K562 (cell line): Measurements from ENCODE around the gene HSPA1L. TPM values are rescaled to one million over a fixed set of nuclear protein-coding genes. Genes with fewer than 3 reads are reported as not detected.

Experiments used
- ARHGAP35 ChIP-seq: fragments of 450-650 bp; IDR thresholded peaks from 2 replicates; pipeline ENCODE4 v1.6.1; 2018; ENCODE audit not compliant: partially characterized antibody
- BCOR ChIP-seq: fragments of 450-650 bp; IDR thresholded peaks from 2 replicates; pipeline ENCODE4 v1.6.1; 2016
- ERF ChIP-seq: fragments of 450-650 bp; formaldehyde crosslinking; IDR thresholded peaks from 2 replicates; pipeline ENCODE4 v1.4.0; 2020; ENCODE audit warnings: mild to moderate bottlenecking, mixed read lengths
- GATAD2B ChIP-seq: fragments of 450-650 bp; IDR thresholded peaks from 2 replicates; pipeline ENCODE4 v1.6.1; 2017; ENCODE audit warnings: mild to moderate bottlenecking, borderline replicate concordance
- KDM2B ChIP-seq: fragments of 250-450 bp; sonication (Bioruptor Pico); IDR thresholded peaks from 2 replicates; pipeline ENCODE4 v1.8.0; 2021; ENCODE audit warnings: mild to moderate bottlenecking, moderate library complexity
- MBD2 ChIP-seq: sonication (generic); IDR thresholded peaks from 2 replicates; pipeline ENCODE4 v1.6.1; 2016; ENCODE audit warnings: low read depth, borderline replicate concordance
- MTA3 ChIP-seq: fragments of 450-650 bp; formaldehyde crosslinking; IDR thresholded peaks from 2 replicates; pipeline ENCODE4 v1.6.1; 2017; ENCODE audit warnings: mild to moderate bottlenecking, borderline replicate concordance
- PML ChIP-seq: IDR thresholded peaks from 2 replicates; pipeline ENCODE4 v1.6.1; 2012; ENCODE audit warnings: low read length, inconsistent platforms
- POLR2AphosphoS2 ChIP-seq: IDR thresholded peaks from 2 replicates; pipeline ENCODE4 v1.6.1; 2012; ENCODE audit warnings: low read length, improper control_type of control experiment
- RFX1 ChIP-seq: fragments of 450-650 bp; IDR thresholded peaks from 2 replicates; pipeline ENCODE4 v1.6.1; 2016; ENCODE audit warnings: mild to moderate bottlenecking, moderate library complexity
- RFX5 ChIP-seq: IDR thresholded peaks from 2 replicates; pipeline ENCODE4 v1.6.1; 2011; ENCODE audit warnings: low read depth, mild to moderate bottlenecking, improper control_type of control experiment, low read length
- RREB1 ChIP-seq: fragments of 250-450 bp; sonication (Bioruptor Pico); IDR thresholded peaks from 2 replicates; pipeline ENCODE4 v1.4.0; 2020
- SRSF3 ChIP-seq: fragments of 200-400 bp; formaldehyde crosslinking; IDR thresholded peaks from 2 replicates; pipeline ENCODE4 v1.6.1; 2016; ENCODE audit warnings: mild to moderate bottlenecking, low read length, moderate library complexity; ENCODE audit not compliant: insufficient read depth
- TAF7 ChIP-seq: fragments of 450-650 bp; IDR thresholded peaks from 2 replicates; pipeline ENCODE4 v1.6.1; 2016; ENCODE audit warnings: missing genetic modification characterization, missing compliant biosample characterization
- ZFP91 ChIP-seq: sonication (generic); formaldehyde crosslinking; IDR thresholded peaks from 2 replicates; pipeline ENCODE4 v1.8.0; 2022; ENCODE audit warnings: mild to moderate bottlenecking, missing genetic modification reagents
- ZNF121 ChIP-seq: sonication (generic); formaldehyde crosslinking; conservative IDR thresholded peaks from 2 replicates; pipeline ENCODE4 v1.8.0; 2022; ENCODE audit warnings: missing genetic modification reagents
- ZNF174 ChIP-seq: fragments of 250-450 bp; sonication (Bioruptor Pico); IDR thresholded peaks from 2 replicates; pipeline ENCODE4 v1.4.0; 2020; ENCODE audit warnings: mild to moderate bottlenecking
- ZNF184 ChIP-seq: sonication (generic); formaldehyde crosslinking; IDR thresholded peaks from 2 replicates; pipeline ENCODE4 v1.5.0; 2020; ENCODE audit warnings: missing genetic modification reagents
- ZNF583 ChIP-seq: fragments of 250-450 bp; sonication (Bioruptor Pico); IDR thresholded peaks from 2 replicates; pipeline ENCODE4 v1.4.0; 2020
- ZNF696 ChIP-seq: fragments of 250-450 bp; sonication (Bioruptor Pico); conservative IDR thresholded peaks from 2 replicates; pipeline ENCODE4 v1.4.0; 2020; ENCODE audit warnings: mild to moderate bottlenecking, moderate library complexity
- ZNF77 ChIP-seq: fragments of 250-450 bp; sonication (Bioruptor Pico); IDR thresholded peaks from 2 replicates; pipeline ENCODE4 v1.5.0; 2020
- ZNF830 ChIP-seq: fragments of 250-450 bp; sonication (Bioruptor Pico); IDR thresholded peaks from 2 replicates; pipeline ENCODE4 v1.5.0; 2021; ENCODE audit warnings: mild to moderate bottlenecking
- polyA plus RNA-seq, 8 experiments: library from polyadenylated mRNA; depleted of rRNA in 4 of 8; stranded (reverse) in 5 of 8; unstranded in 3 of 8; fragments of >200 nt; fragmentation: Nextera tagmentation in 2 of 8; fragmentation: Illumina TruSeq in 1 of 8; extraction: Ambion mirVana in 2 of 8; extraction: Trizol in 1 of 8; gene quantifications; 2 replicates each; pipeline versions ENCODE4 v1.2.1 to v1.2.3, GENCODE V29; 2011 to 2014; ENCODE audit warnings: inconsistent platforms in 1 of 8, missing spikeins in 1 of 8
- total RNA-seq, 7 experiments: library from RNA; depleted of rRNA in 6 of 7; stranded (reverse); fragments of >200 nt in 6 of 7; fragmentation: Illumina TruSeq in 2 of 7; extraction: Trizol in 2 of 7; gene quantifications; 2 replicates each; pipeline versions ENCODE4 v1.2.1 to v1.2.3, GENCODE V29; 2011 to 2021; ENCODE audit warnings: low replicate concordance in 1 of 7

The HSPA1L gene
- total and polyA plus RNA-seq, 9 of the 15 experiments (the other 6 are each of a cell fraction or from before 2014, with no cell fraction given) = 0.14 to 2.1 (median 1.3) TPM

- TF ChIP-seq RREB1 (CRISPR knock-in tag) (peak; percentile 96), ZNF696 (no peak), ARHGAP35 (peak; percentile 80), SRSF3 (no peak), ZNF174 (CRISPR knock-in tag) (peak; percentile 57; the same call in 1 of the 2 replicates), ZNF184 (CRISPR knock-in tag) (no peak), BCOR (peak; percentile 64), GATAD2B (no peak), ZNF583 (CRISPR knock-in tag) (peak; percentile 62; the same call in 1 of the 2 replicates), KDM2B (CRISPR knock-in tag) (no peak), MTA3 (peak; percentile 98), RFX5 (peak; percentile 58; the same call in 1 of the 2 replicates), ZNF830 (CRISPR knock-in tag) (peak; percentile 29; the same call in 1 of the 2 replicates), ZFP91 (CRISPR knock-in tag) (peak; percentile 92), ZNF77 (CRISPR knock-in tag) (no peak), ZNF121 (CRISPR knock-in tag) (no peak), TAF7 (tag) (peak; percentile 88), MBD2 (peak; percentile 92), PML (no peak), POLR2AphosphoS2 (peak; percentile 99), RFX1 (no peak), ERF (CRISPR knock-in tag) (peak; percentile 83; the same call in 1 of the 2 replicates)
Observed at GRCh38 chr6:31862344-31863235, 47.5 kb upstream of the HSPA1L start, which contains the start of gene NEU1 (continued).
